Bronchial epithelial cell (primary cell): Measurements from ENCODE around the gene ANO9. TPM values are rescaled to one million over a fixed set of nuclear protein-coding genes. Genes with fewer than 3 reads are reported as not detected.

Source experiments
- DNase-seq: peaks from one replicate; pipeline ENCODE4 v3.0.0-alpha.2; 2010; ENCODE audit warnings: low read depth
- FAIRE-seq: peaks from 2 replicates; lab custom pipeline; 2011; peaks lifted over from hg19 to GRCh38; lab: Jason Lieb, UNC
- H3K27me3 ChIP-seq: 2 replicates; pipeline ENCODE4 v1.5.1; 2011; ENCODE audit warnings: low read length; ENCODE audit not compliant: control insufficient read depth, insufficient read depth
- H3K36me3 ChIP-seq: 2 replicates; pipeline ENCODE4 v1.5.1; 2011; ENCODE audit warnings: low read length; ENCODE audit not compliant: control insufficient read depth, insufficient read depth
- H3K4me3 ChIP-seq: 2 replicates; pipeline ENCODE4 v1.5.1; 2011; ENCODE audit warnings: mild to moderate bottlenecking, low read depth, low read length, control low read depth
- CTCF ChIP-seq: IDR thresholded peaks from 2 replicates; pipeline ENCODE4 v1.5.1; 2011; ENCODE audit warnings: mild to moderate bottlenecking, moderate library complexity, low read length, control low read depth, inconsistent platforms; ENCODE audit not compliant: insufficient read depth, severe bottlenecking
- total RNA-seq: library from RNA; depleted of rRNA; stranded (reverse); fragments of >200 nt; gene quantifications from 2 replicates; pipeline ENCODE4 v1.2.1, GENCODE V29; 2014

Gene ANO9
- total RNA-seq, 1 donor from 2014 or later, result 9.2 TPM

- Histone ChIP-seq H3K36me3 (no peaks in the 10 kb centered on the region), H3K4me3 (no peak overlapping the region), H3K27me3 (no peaks in the 10 kb centered on the region)
- no peak for DNase-seq
- no peak for TF ChIP-seq CTCF
- FAIRE-seq, result no peak
Measured at GRCh38 chr11:418343-419247, 23.2 kb downstream of the ANO9 start.

DNA sequence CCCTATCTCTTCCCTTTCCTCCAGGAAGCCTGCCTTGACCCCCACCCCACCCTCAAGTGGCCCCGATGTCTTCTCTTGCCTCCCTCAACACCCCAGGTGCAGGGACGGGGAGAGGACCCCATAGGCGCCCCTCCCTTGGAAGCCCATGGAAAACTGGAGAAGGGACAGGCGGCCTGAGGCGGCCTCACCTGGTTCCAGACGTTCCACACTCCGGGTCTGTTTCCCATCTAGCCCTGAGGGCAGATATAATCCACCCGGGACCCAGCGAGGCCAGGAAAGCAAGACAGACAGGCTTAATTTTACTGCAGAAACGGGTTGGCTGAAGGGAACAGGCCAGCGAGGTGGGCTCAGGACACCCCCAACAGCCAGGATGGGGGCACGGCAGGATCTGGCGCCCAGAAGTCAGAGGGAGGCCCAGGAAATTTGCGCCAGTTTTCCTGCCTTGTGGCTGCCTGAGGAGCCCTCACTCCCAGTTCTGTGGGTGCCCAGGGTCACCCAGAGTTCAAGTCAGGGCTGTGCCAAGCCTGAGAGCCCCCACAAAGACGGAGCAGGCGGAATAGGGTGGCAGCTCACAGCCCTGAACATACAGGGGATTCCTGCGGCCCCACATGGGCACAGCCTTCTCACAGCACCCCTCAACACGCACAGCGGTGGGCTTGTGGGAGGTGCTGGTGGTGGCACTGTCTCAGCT is 24.0 kb downstream of the ANO9 start:
- TF ChIP-seq CTCF, result no peak
- DNase-seq (no peak), FAIRE-seq (no peak)
- no peaks in the 10 kb centered on the region for H3K27me3 ChIP-seq
- H3K36me3 ChIP-seq, result no peaks in the 10 kb centered on the region
- peak overlapping the region; percentile 61 for H3K4me3 ChIP-seq

GRCh38 chr11:416757-417621 is 24.8 kb downstream of the ANO9 start:
- no peaks in the 10 kb centered on the region for H3K27me3 ChIP-seq
- DNase-seq (no peak), FAIRE-seq (no peak)
- peak overlapping the region; percentile 61 for H3K4me3 ChIP-seq
- H3K36me3 ChIP-seq, result no peaks in the 10 kb centered on the region
- TF ChIP-seq CTCF, result no peak

GRCh38 chr11:416051-416756 is 25.6 kb downstream of the ANO9 start:
- no peak for FAIRE-seq

More at GRCh38 chr11:416051-416756, 25.6 kb downstream of the ANO9 start:
- TF ChIP-seq CTCF, result no peak
- Histone ChIP-seq H3K36me3 (no peaks in the 10 kb centered on the region), H3K27me3 (no peaks in the 10 kb centered on the region), H3K4me3 (peak overlapping the region; percentile 61)
- no peak for DNase-seq
